ENCODE data around the gene EGFL7. TPM values are rescaled to one million over a fixed set of nuclear protein-coding genes. Genes with fewer than 3 reads are reported as not detected.
"Not testable (repeated sequence)": the region's sequence is repeated elsewhere in the genome, so short reads cannot be mapped to it uniquely, and the experiment has no call there.

Gene EGFL7
- total RNA-seq, 1 donor from 2014 or later: 56.2 TPM

DNA sequence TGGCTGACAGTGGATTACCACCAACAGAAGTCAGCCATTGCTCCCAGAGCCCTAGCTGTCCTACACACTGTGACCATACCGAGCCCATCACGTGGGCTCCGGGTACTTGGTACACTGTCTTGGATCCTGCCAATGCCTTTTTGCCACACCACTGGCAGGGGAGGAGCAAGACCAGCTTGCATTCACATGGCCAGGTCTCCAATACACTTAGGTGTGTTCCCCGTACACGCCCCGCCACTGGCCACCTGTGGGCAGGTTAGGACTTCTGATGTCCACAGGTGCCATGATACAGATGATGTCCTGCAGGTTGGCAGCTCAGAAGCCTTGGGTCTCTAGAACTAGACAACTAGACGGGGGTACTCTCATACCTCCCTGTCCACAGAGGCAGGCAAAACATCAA lies 44.3 kb downstream of the EGFL7 start:
- Histone ChIP-seq H3K27me3 (ENCODE audit: control insufficient read depth, insufficient read depth, low read length) (peaks cover 5% of the 10 kb centered on the region), H3K4me3 (ENCODE audit: low read depth, low read length) (no peak overlapping the region), H3K36me3 (ENCODE audit: control insufficient read depth, insufficient read depth, low read length) (no peaks in the 10 kb centered on the region)
- DNase-seq (ENCODE audit: low read depth): no peak
- TF ChIP-seq, protein P1, sequence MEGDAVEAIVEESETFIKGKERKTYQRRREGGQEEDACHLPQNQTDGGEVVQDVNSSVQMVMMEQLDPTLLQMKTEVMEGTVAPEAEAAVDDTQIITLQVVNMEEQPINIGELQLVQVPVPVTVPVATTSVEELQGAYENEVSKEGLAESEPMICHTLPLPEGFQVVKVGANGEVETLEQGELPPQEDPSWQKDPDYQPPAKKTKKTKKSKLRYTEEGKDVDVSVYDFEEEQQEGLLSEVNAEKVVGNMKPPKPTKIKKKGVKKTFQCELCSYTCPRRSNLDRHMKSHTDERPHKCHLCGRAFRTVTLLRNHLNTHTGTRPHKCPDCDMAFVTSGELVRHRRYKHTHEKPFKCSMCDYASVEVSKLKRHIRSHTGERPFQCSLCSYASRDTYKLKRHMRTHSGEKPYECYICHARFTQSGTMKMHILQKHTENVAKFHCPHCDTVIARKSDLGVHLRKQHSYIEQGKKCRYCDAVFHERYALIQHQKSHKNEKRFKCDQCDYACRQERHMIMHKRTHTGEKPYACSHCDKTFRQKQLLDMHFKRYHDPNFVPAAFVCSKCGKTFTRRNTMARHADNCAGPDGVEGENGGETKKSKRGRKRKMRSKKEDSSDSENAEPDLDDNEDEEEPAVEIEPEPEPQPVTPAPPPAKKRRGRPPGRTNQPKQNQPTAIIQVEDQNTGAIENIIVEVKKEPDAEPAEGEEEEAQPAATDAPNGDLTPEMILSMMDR (IDR thresholded peaks at IDR 0.05; ENCODE audit: insufficient read depth, low read length, poor library complexity, severe bottlenecking): no peak

DNA sequence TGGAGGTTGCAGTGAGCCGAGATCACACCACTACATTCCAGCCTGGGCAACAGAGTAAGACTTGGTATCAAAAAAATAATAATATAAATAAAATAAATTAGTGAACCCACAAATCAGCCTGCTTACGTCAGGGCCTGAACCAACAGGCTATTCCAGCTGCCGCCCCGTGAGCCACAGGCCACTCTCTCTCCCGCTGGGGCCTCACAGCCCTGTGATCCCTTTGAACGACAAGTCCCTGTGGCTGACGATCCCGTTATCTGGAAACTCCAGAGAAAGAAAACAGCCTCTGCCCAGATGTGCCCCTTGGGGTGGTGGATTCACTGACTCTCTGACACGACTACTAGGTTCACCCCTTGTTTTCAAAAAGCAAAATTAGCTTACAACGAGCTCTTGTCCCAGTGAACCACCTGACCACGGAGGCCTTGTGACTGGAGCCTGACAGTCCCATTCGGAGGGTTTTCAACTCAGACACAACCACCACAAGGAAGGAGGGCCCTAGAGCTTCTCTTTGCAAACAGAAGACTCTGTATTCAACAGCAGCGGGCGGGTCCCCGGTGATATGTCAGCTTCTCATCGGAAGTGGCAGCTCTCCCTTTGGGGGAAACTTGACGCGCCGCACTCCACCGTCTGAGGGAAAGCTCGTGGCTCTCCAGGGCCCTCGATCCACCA lies 45.3 kb downstream of the EGFL7 start:
- TF ChIP-seq, protein P1 (IDR thresholded peaks at IDR 0.05; ENCODE audit: insufficient read depth, low read length, poor library complexity, severe bottlenecking): no peak
- H3K27me3 ChIP-seq (ENCODE audit: control insufficient read depth, insufficient read depth, low read length): peaks cover 7% of the 10 kb centered on the region
- no peak for DNase-seq (ENCODE audit: low read depth)
- no peak overlapping the region for H3K4me3 ChIP-seq (ENCODE audit: low read depth, low read length)
- H3K36me3 ChIP-seq (ENCODE audit: control insufficient read depth, insufficient read depth, low read length): no peaks in the 10 kb centered on the region

- no peak for DNase-seq (ENCODE audit: low read depth)
- Histone ChIP-seq H3K27me3 (ENCODE audit: control insufficient read depth, insufficient read depth, low read length) (peaks cover 15% of the 10 kb centered on the region), H3K4me3 (ENCODE audit: low read depth, low read length) (no peak overlapping the region), H3K36me3 (ENCODE audit: control insufficient read depth, insufficient read depth, low read length) (no peaks in the 10 kb centered on the region)
- TF ChIP-seq, protein P1 (IDR thresholded peaks at IDR 0.05; ENCODE audit: insufficient read depth, low read length, poor library complexity, severe bottlenecking): no peak
Observed at GRCh38 chr9:136709454-136710109, 46.9 kb downstream of the EGFL7 start.

GRCh38 chr9:136710543-136710942 lies 47.8 kb downstream of the EGFL7 start:
- Histone ChIP-seq H3K27me3 (ENCODE audit: control insufficient read depth, insufficient read depth, low read length) (peaks cover 15% of the 10 kb centered on the region), H3K36me3 (ENCODE audit: control insufficient read depth, insufficient read depth, low read length) (no peaks in the 10 kb centered on the region), H3K4me3 (ENCODE audit: low read depth, low read length) (no peak overlapping the region)
- TF ChIP-seq, protein P1 (IDR thresholded peaks at IDR 0.05; ENCODE audit: insufficient read depth, low read length, poor library complexity, severe bottlenecking): no peak
- DNase-seq (ENCODE audit: low read depth): no peak

- not testable (repeated sequence) for H3K36me3 ChIP-seq (ENCODE audit: control insufficient read depth, insufficient read depth, low read length); H3K4me3 ChIP-seq (ENCODE audit: low read depth, low read length); DNase-seq (ENCODE audit: low read depth)
- peaks cover 15% of the 10 kb centered on the region for H3K27me3 ChIP-seq (ENCODE audit: control insufficient read depth, insufficient read depth, low read length)
Observed at GRCh38 chr9:136711219-136711648, 48.5 kb downstream of the EGFL7 start.

DNA sequence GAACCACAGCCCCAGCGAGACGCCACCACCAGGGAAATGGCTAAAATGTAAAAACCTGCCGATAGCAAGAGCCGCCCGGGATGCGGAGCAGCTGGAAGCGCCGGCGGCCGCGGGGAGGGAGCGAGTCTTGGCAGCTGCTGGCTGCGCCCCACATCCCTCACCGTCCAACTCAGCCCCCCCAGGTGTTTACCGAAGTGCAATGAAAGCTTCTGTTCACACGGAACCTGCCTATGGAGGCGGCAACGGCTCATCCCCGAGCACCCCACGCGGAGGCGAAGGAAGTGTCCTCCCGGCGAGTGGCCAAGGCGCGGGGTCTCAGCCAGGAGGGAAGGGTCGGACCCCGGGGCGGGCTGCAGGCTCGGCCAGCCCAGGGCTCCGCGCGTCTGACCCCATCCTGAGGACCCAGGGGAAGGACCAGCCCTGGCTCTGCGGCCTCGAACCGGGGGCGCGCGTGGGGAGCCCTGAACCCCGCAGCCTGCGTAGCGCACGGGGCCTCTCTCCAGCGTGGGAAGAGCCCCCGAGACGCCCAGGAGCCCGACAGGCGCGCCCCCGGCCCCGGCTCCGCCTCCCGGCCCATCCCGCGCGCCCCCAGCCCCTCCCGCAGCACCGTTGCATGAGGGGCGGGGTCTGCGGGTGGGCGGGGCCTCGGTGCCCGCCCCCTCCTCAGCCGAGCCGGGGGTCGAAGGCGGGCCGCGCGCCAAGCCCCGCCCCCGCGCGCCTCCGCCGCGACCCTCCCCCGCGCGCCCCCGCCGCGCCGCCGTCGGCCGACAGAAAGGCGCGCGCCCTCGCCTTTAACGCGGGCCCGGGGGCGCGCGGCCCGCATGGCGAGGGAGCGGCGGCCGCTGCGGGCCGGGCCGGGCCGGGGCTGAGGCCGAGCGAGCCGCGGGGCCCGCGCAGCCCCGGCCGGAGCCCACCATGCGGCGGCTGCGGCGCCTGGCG lies 49.3 kb downstream of the EGFL7 start, which contains the start of gene DIPK1B:
Gene DIPK1B, plus strand, starts transcription at position 822 of the 939 bp plus-strand sequence. Its CDS starts 94 bp downstream, at position 916.
- Histone ChIP-seq H3K27me3 (ENCODE audit: control insufficient read depth, insufficient read depth, low read length) (peaks cover 15% of the 10 kb centered on the region), H3K36me3 (ENCODE audit: control insufficient read depth, insufficient read depth, low read length) (no peaks in the 10 kb centered on the region), H3K4me3 (ENCODE audit: low read depth, low read length) (peak within 1 kb of the TSS; percentile 55)
- no peak for DNase-seq (ENCODE audit: low read depth)
- TF ChIP-seq, protein P1 (IDR thresholded peaks at IDR 0.05; ENCODE audit: insufficient read depth, low read length, poor library complexity, severe bottlenecking): no peak

All from kidney epithelial cell (primary cell).